HepG2 (cell line): ENCODE results near the gene ESRP2. TPM values are rescaled to one million over a fixed set of nuclear protein-coding genes. Genes with fewer than 3 reads are reported as not detected.

Source experiments
- ATAD3A ChIP-seq: sonication (generic); formaldehyde crosslinking; IDR thresholded peaks from 2 replicates; pipeline ENCODE4 v1.4.0; 2020; ENCODE audit warnings: missing genetic modification reagents
- FOXC1 ChIP-seq: sonication (generic); formaldehyde crosslinking; IDR thresholded peaks from 2 replicates; pipeline ENCODE4 v1.8.0; 2022; ENCODE audit warnings: mild to moderate bottlenecking, missing genetic modification reagents, borderline replicate concordance
- JDP2 ChIP-seq: sonication (generic); formaldehyde crosslinking; IDR thresholded peaks from 2 replicates; pipeline ENCODE4 v1.8.1; 2022; ENCODE audit warnings: missing genetic modification reagents, borderline replicate concordance
- JUNB ChIP-seq: sonication (generic); formaldehyde crosslinking; IDR thresholded peaks from 2 replicates; pipeline ENCODE4 v1.8.0; 2022; ENCODE audit warnings: missing genetic modification reagents, mild to moderate bottlenecking, borderline replicate concordance
- MAZ ChIP-seq, 2 experiments: sonication (generic) in 1 of 2; formaldehyde crosslinking in 1 of 2; IDR thresholded peaks; 2 replicates each; pipeline versions ENCODE4 v1.5.0 to v1.6.1; 2012 to 2020; ENCODE audit warnings: low read depth in 2 of 2, mild to moderate bottlenecking in 2 of 2, borderline replicate concordance in 1 of 2, improper control_type of control experiment in 1 of 2, low read length in 1 of 2, missing genetic modification reagents in 1 of 2, moderate library complexity in 1 of 2
- MED13 ChIP-seq: sonication (generic); formaldehyde crosslinking; IDR thresholded peaks from 2 replicates; pipeline ENCODE4 v1.5.0; 2020; ENCODE audit warnings: missing genetic modification reagents
- MZF1 ChIP-seq: sonication (generic); formaldehyde crosslinking; IDR thresholded peaks from 2 replicates; pipeline ENCODE4 v1.8.1; 2023; ENCODE audit warnings: mild to moderate bottlenecking, missing genetic modification reagents, borderline replicate concordance
- PBX2 ChIP-seq: IDR thresholded peaks from 2 replicates; pipeline ENCODE4 v1.6.1; 2016; ENCODE audit warnings: control low read depth
- PCBP2 ChIP-seq: fragments of 200-400 bp; formaldehyde crosslinking; optimal IDR thresholded peaks from 2 replicates; pipeline ENCODE3; 2018; ENCODE audit warnings: low read length, low read depth; ENCODE audit not compliant: poor library complexity, severe bottlenecking
- TFDP2 ChIP-seq: sonication (generic); formaldehyde crosslinking; IDR thresholded peaks from 2 replicates; pipeline ENCODE4 v1.4.0; 2020; ENCODE audit warnings: missing genetic modification reagents
- ZC3H13 ChIP-seq: sonication (generic); formaldehyde crosslinking; IDR thresholded peaks from 2 replicates; pipeline ENCODE4 v1.8.1; 2023; ENCODE audit warnings: mild to moderate bottlenecking, missing genetic modification reagents, moderate library complexity
- ZFP1 ChIP-seq: IDR thresholded peaks from 2 replicates; pipeline ENCODE4 v1.6.1; 2016
- ZNF232 ChIP-seq: sonication (generic); formaldehyde crosslinking; IDR thresholded peaks from 2 replicates; pipeline ENCODE4 v1.4.0; 2020; ENCODE audit warnings: missing genetic modification reagents, borderline replicate concordance
- ZNF276 ChIP-seq: sonication (generic); formaldehyde crosslinking; IDR thresholded peaks from 2 replicates; pipeline ENCODE4 v1.4.0; 2020; ENCODE audit warnings: mild to moderate bottlenecking, low read depth, missing genetic modification reagents
- ZNF746 ChIP-seq: sonication (generic); formaldehyde crosslinking; IDR thresholded peaks from 2 replicates; pipeline ENCODE4 v1.8.0; 2022; ENCODE audit warnings: mild to moderate bottlenecking, missing genetic modification reagents
- ZNF841 ChIP-seq: sonication (generic); formaldehyde crosslinking; IDR thresholded peaks from 2 replicates; pipeline ENCODE4 v1.8.1; 2023; ENCODE audit warnings: missing genetic modification reagents, borderline replicate concordance
- ZSCAN25 ChIP-seq: sonication (generic); formaldehyde crosslinking; IDR thresholded peaks from 2 replicates; pipeline ENCODE4 v1.8.0; 2022; ENCODE audit warnings: mild to moderate bottlenecking, missing genetic modification reagents
- polyA plus RNA-seq, 8 experiments: library from polyadenylated mRNA; depleted of rRNA in 3 of 8; stranded (reverse) in 7 of 8; unstranded in 1 of 8; fragments of >200 nt; fragmentation: Illumina TruSeq in 4 of 8; extraction: Trizol in 4 of 8; gene quantifications; 2 replicates each; pipeline versions ENCODE4 v1.2.1 to v1.2.3, GENCODE V29; 2011 to 2016; ENCODE audit warnings: low read depth in 4 of 8, missing spikeins in 1 of 8, mixed read lengths in 1 of 8; ENCODE audit not compliant: insufficient read depth in 1 of 8
- total RNA-seq, 5 experiments: library from RNA; depleted of rRNA; stranded (reverse); fragments of >200 nt; fragmentation: Illumina TruSeq; extraction: Trizol; gene quantifications; 2 replicates each; pipeline ENCODE4 v1.2.3, GENCODE V29; 2016; ENCODE audit warnings: low read depth in 1 of 5

Gene ESRP2
- total and polyA plus RNA-seq, 2 of the 13 experiments (the other 11 are each of a cell fraction or from before 2014, with no cell fraction given) = 21.1 to 32.4 TPM

GRCh38 chr16:68244903-68245853 is 9.3 kb upstream of the ESRP2 start, which contains the start of gene PLA2G15 (continued):
- TF ChIP-seq ZNF276 (CRISPR knock-in tag) (no peak), FOXC1 (CRISPR knock-in tag) (0 out of 2 replicates have a peak, but pooled peaks have one; percentile 39), ZFP1 (CRISPR knock-in tag) (no peak), JDP2 (no peak; the same call in 1 of the 2 replicates), MZF1 (no peak), MAZ (IDR thresholded peaks at IDR 0.05; ENCODE audit: borderline replicate concordance, low read depth, low read length) (peak; percentile 93), MAZ (CRISPR knock-in tag; IDR thresholded peaks at IDR 0.05; ENCODE audit: low read depth) (peak; percentile 99), PBX2 (CRISPR knock-in tag) (0 out of 2 replicates have a peak, but pooled peaks have one; percentile 16), ATAD3A (CRISPR knock-in tag) (no peak), ZC3H13 (peak; percentile 76; the same call in 1 of the 2 replicates), ZNF841 (CRISPR knock-in tag) (no peak), TFDP2 (peak; percentile 81), JUNB (CRISPR knock-in tag) (no peak), ZNF746 (CRISPR knock-in tag) (0 out of 2 replicates have a peak, but pooled peaks have one; percentile 8), ZSCAN25 (CRISPR knock-in tag) (peak; percentile 74), ZNF232 (no peak), PCBP2 (no peak), MED13 (CRISPR knock-in tag) (0 out of 2 replicates have a peak, but pooled peaks have one; percentile 65)
